ENCODE results near the gene RAP1GAP.
A peak's percentile ranks its signal among the peaks of the same experiment; 100 is the strongest.

Gene RAP1GAP

GRCh38 chr1:21669258-21670058 lies at the start of gene RAP1GAP:
RAP1GAP (minus strand) TSS chr1:21669357; CDS start chr1:21620032, 49,325 bp downstream.
- TF ChIP-seq CTCF (IDR thresholded peaks at IDR 0.05; ENCODE audit: control insufficient read depth, extremely low read depth, insufficient read depth), result no peak
- H3K4me3 ChIP-seq (ENCODE audit: low read depth, low read length), result 0 out of 2 replicates have a peak within 1 kb of the TSS, but pooled peaks have one; percentile 15
- DNase-seq (ENCODE audit: low read depth), result no peak

- TF ChIP-seq CTCF (IDR thresholded peaks at IDR 0.05; ENCODE audit: control insufficient read depth, extremely low read depth, insufficient read depth), result no peak
- DNase-seq (ENCODE audit: low read depth), result no peak
- H3K4me3 ChIP-seq (ENCODE audit: low read depth, low read length), result no peak overlapping the region
Observed at GRCh38 chr1:21716169-21716568, 47.0 kb upstream of the RAP1GAP start.

GRCh38 chr1:21707891-21708290 lies 38.7 kb upstream of the RAP1GAP start:
- TF ChIP-seq CTCF (IDR thresholded peaks at IDR 0.05; ENCODE audit: control insufficient read depth, extremely low read depth, insufficient read depth), result no peak
- no peak overlapping the region for H3K4me3 ChIP-seq (ENCODE audit: low read depth, low read length)
- no peak for DNase-seq (ENCODE audit: low read depth)

- no peak for TF ChIP-seq CTCF (IDR thresholded peaks at IDR 0.05; ENCODE audit: control insufficient read depth, extremely low read depth, insufficient read depth)
- no peak for DNase-seq (ENCODE audit: low read depth)
- no peak overlapping the region for H3K4me3 ChIP-seq (ENCODE audit: low read depth, low read length)
Observed at GRCh38 chr1:21707086-21707840, 38.1 kb upstream of the RAP1GAP start.

- TF ChIP-seq CTCF (IDR thresholded peaks at IDR 0.05; ENCODE audit: control insufficient read depth, extremely low read depth, insufficient read depth), result no peak
- H3K4me3 ChIP-seq (ENCODE audit: low read depth, low read length), result no peak overlapping the region
- DNase-seq (ENCODE audit: low read depth), result no peak
Observed at GRCh38 chr1:21706151-21706835, 37.1 kb upstream of the RAP1GAP start.

- DNase-seq (ENCODE audit: low read depth), result no peak
- TF ChIP-seq CTCF (IDR thresholded peaks at IDR 0.05; ENCODE audit: control insufficient read depth, extremely low read depth, insufficient read depth), result no peak
- no peak overlapping the region for H3K4me3 ChIP-seq (ENCODE audit: low read depth, low read length)
Observed at GRCh38 chr1:21705303-21705980, 36.3 kb upstream of the RAP1GAP start.
